ENCODE data around the gene SCARF2.
"Not testable (repeated sequence)": the region's sequence is repeated elsewhere in the genome, so short reads cannot be mapped to it uniquely, and the experiment has no call there.

DNA sequence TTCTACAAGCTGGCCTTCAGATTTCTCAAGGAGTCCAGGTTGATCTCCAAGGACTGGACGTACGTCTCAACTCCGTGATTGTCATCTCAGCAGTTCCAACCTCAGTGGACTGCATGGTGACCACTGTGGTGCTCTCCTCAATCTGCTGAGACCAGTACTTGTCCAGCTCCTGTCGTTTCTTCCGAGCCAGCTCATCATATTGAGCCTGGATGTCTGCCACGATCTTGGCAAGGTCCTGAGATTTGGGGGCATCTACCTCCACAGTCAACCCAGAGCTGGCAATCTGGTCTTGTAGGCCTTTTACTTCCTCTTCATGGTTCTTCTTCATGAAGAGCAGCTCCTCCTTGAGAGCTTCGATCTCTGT is 45.5 kb upstream of the SCARF2 start:
- TF ChIP-seq, protein P1, sequence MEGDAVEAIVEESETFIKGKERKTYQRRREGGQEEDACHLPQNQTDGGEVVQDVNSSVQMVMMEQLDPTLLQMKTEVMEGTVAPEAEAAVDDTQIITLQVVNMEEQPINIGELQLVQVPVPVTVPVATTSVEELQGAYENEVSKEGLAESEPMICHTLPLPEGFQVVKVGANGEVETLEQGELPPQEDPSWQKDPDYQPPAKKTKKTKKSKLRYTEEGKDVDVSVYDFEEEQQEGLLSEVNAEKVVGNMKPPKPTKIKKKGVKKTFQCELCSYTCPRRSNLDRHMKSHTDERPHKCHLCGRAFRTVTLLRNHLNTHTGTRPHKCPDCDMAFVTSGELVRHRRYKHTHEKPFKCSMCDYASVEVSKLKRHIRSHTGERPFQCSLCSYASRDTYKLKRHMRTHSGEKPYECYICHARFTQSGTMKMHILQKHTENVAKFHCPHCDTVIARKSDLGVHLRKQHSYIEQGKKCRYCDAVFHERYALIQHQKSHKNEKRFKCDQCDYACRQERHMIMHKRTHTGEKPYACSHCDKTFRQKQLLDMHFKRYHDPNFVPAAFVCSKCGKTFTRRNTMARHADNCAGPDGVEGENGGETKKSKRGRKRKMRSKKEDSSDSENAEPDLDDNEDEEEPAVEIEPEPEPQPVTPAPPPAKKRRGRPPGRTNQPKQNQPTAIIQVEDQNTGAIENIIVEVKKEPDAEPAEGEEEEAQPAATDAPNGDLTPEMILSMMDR (IDR thresholded peaks at IDR 0.05): not testable (repeated sequence)
- TF ChIP-seq POLR2A (IDR thresholded peaks at IDR 0.05): not testable (repeated sequence)

Measured in testis (tissue), 2 donors.